Upper lobe of left lung (tissue), 6 donors: ENCODE data around the gene SPRED3. TPM values are rescaled to one million over a fixed set of nuclear protein-coding genes. Genes with fewer than 3 reads are reported as not detected.
A peak's percentile ranks its signal among the peaks of the same experiment; 100 is the strongest.
"Not testable (repeated sequence)": the region's sequence is repeated elsewhere in the genome, so short reads cannot be mapped to it uniquely, and the experiment has no call there.

Experiments
- ATAC-seq, 2 donors: fragments of 200-7000 bp; cut with Tn5 transposase; one replicate each; pipeline ENCODE4 v1.9.1; 2022; ENCODE audit warnings: mild to moderate bottlenecking in 2 of 2, moderate library complexity in 2 of 2; ENCODE audit not compliant: low FRiP score in 2 of 2
- DNase-seq, 2 donors: peaks; one replicate each; pipeline ENCODE4 v3.0.0-alpha.2; 2019 to 2020
- H3K27ac ChIP-seq, 4 donors: fragments of 200-600 bp; sonication (generic); one replicate each; pipeline ENCODE4 v1.5.1; 2016 to 2019
- H3K27me3 ChIP-seq, 4 donors: fragments of 200-600 bp; sonication (generic); one replicate each; pipeline ENCODE4 v1.5.1; 2017 to 2019
- H3K36me3 ChIP-seq, 4 donors: fragments of 200-600 bp; sonication (generic); one replicate each; pipeline ENCODE4 v1.5.1; 2016 to 2019
- H3K4me1 ChIP-seq, 4 donors: fragments of 200-600 bp; sonication (generic); one replicate each; pipeline ENCODE4 v1.5.1; 2018 to 2019
- H3K4me3 ChIP-seq, 4 donors: fragments of 200-600 bp; sonication (generic); one replicate each; pipeline ENCODE4 v1.5.1; 2017 to 2019; ENCODE audit warnings: mild to moderate bottlenecking in 2 of 4, moderate library complexity in 1 of 4
- H3K9me3 ChIP-seq, 4 donors: fragments of 200-600 bp; sonication (generic); one replicate each; pipeline ENCODE4 v1.5.1; 2018 to 2019
- CTCF ChIP-seq, 6 experiments: fragments of 450-650 bp in 4 of 6; fragments of 200-600 bp in 2 of 6; sonication (generic) in 2 of 6; IDR thresholded peaks; one replicate each; pipeline ENCODE4 v1.5.1; 2016 to 2019; ENCODE audit warnings: antibody characterized with exemption in 6 of 6
- EP300 ChIP-seq, 4 donors: sonication (generic); formaldehyde crosslinking; IDR thresholded peaks; one replicate each; pipeline ENCODE4 v1.5.1; 2017; ENCODE audit warnings: antibody characterized with exemption in 4 of 4, control low read depth in 2 of 4
- POLR2A ChIP-seq, 4 donors: fragments of 450-650 bp; IDR thresholded peaks; one replicate each; pipeline ENCODE4 v1.5.1; 2016 to 2017; ENCODE audit warnings: antibody characterized with exemption in 4 of 4, mild to moderate bottlenecking in 2 of 4
- POLR2AphosphoS5 ChIP-seq, 2 donors: sonication (generic); formaldehyde crosslinking; IDR thresholded peaks; one replicate each; pipeline ENCODE4 v1.5.1; 2017; ENCODE audit warnings: antibody characterized with exemption in 2 of 2
- WGBS, 2 donors: methylation state at CpG; one replicate each; pipeline ENCODE4 v1.1.5; 2017 to 2018; 5-methylcytosine and 5-hydroxymethylcytosine counted together
- total RNA-seq, 6 donors: library from RNA; depleted of rRNA in 4 of 6; stranded (reverse); fragments of >200 nt in 4 of 6; gene quantifications; one replicate each; pipeline versions ENCODE4 v1.1.0 to v1.2.1, GENCODE V29; 2016 to 2021
- donor health status: DM: no; HTN: no; CAD: no; lungs with moderate emphysema.
- donor health status: DM: no; HTN: yes; CAD: no; lungs with severe emphysema.

The SPRED3 gene
- 1 to 10 TPM in 3 of 6 donors, under 1 TPM in 3; 0.11 to 2.1 (median 0.85) TPM for total RNA-seq

- 0 to 4% methylated on average over 9 to 32 of the region's 46 CpGs for WGBS, 2 donors
- H3K27ac ChIP-seq, result peak within 1 kb of the TSS; percentile 51 to 82 (median 68)
- TF ChIP-seq POLR2A (IDR thresholded peaks at IDR 0.05), result no peak
- TF ChIP-seq POLR2AphosphoS5 (IDR thresholded peaks at IDR 0.05), result no peak
- TF ChIP-seq CTCF (IDR thresholded peaks at IDR 0.05), result no peak
- TF ChIP-seq EP300 (IDR thresholded peaks at IDR 0.05), result no peak
These were observed at the start of gene SPRED3 for GRCh38 chr19:38388349-38389100. TSS of gene SPRED3 (plus strand) at chr19:38388697. CDS start at chr19:38390303, 1,606 bp downstream.

GRCh38 chr19:38339011-38339410 is 49.5 kb upstream of the SPRED3 start:
- H3K36me3 ChIP-seq, H3K27me3 ChIP-seq, ATAC-seq, H3K27ac ChIP-seq, H3K9me3 ChIP-seq, DNase-seq, H3K4me3 ChIP-seq: not testable (repeated sequence)
- peaks cover 7 to 18% (median 12%) of the 10 kb centered on the region in 4 donors for H3K4me1 ChIP-seq
- 72 to 92% methylated on average over 3 to 4 of the region's 4 CpGs for WGBS, 2 donors

More at GRCh38 chr19:38388349-38389100, at the start of gene SPRED3:
- DNase-seq (peak; percentile 40 to 88), ATAC-seq (no peak)
- H3K36me3 ChIP-seq, result peaks cover 2 to 20% (median 12%) of the 10 kb centered on the region in 4 donors
- no peaks in the 10 kb centered on the region for H3K9me3 ChIP-seq
- peaks cover 33 to 44% (median 38%) of the 10 kb centered on the region in 4 donors for H3K4me1 ChIP-seq
- H3K27me3 ChIP-seq, result peaks cover 0 to 18% (median 3%) of the 10 kb centered on the region in 4 donors
- peak within 1 kb of the TSS; percentile 53 to 65 (median 58) for H3K4me3 ChIP-seq

- Histone ChIP-seq H3K4me1 (peaks cover 7 to 13% (median 11%) of the 10 kb centered on the region in 4 donors), H3K27ac (no peak overlapping the region), H3K27me3 (no peaks in the 10 kb centered on the region), H3K4me3 (no peak overlapping the region), H3K36me3 (no peaks in the 10 kb centered on the region), H3K9me3 (no peaks in the 10 kb centered on the region)
- DNase-seq, result no peak
- TF ChIP-seq CTCF (IDR thresholded peaks at IDR 0.05) (no peak), POLR2A (IDR thresholded peaks at IDR 0.05) (no peak), POLR2AphosphoS5 (IDR thresholded peaks at IDR 0.05) (no peak), EP300 (IDR thresholded peaks at IDR 0.05) (no peak)
- no peak for ATAC-seq
- WGBS, 2 donors, result 86 to 97% methylated on average over 2 of the region's 2 CpGs
These were observed 47.6 kb upstream of the SPRED3 start for GRCh38 chr19:38340927-38341326.

GRCh38 chr19:38346837-38347236 is 41.7 kb upstream of the SPRED3 start:
- ATAC-seq (no peak), DNase-seq (no peak)
- H3K27ac ChIP-seq, result no peak overlapping the region
- no peaks in the 10 kb centered on the region for H3K9me3 ChIP-seq
- H3K4me3 ChIP-seq, result no peak overlapping the region
- no peaks in the 10 kb centered on the region for H3K27me3 ChIP-seq
- WGBS, 2 donors, result 82% methylated on average over 4 of the region's 4 CpGs
- H3K36me3 ChIP-seq, result no peaks in the 10 kb centered on the region
- H3K4me1 ChIP-seq, result no peaks in the 10 kb centered on the region
- no peak for TF ChIP-seq POLR2A (IDR thresholded peaks at IDR 0.05)
- TF ChIP-seq CTCF (IDR thresholded peaks at IDR 0.05), result no peak

GRCh38 chr19:38350883-38351282 is 37.6 kb upstream of the SPRED3 start:
- H3K27ac ChIP-seq, result no peak overlapping the region
- H3K4me1 ChIP-seq, result no peaks in the 10 kb centered on the region
- no peak overlapping the region for H3K4me3 ChIP-seq
- H3K36me3 ChIP-seq, result no peaks in the 10 kb centered on the region
- 74 to 78% methylated on average over 3 of the region's 3 CpGs for WGBS, 2 donors
- ATAC-seq (no peak), DNase-seq (no peak)
- TF ChIP-seq CTCF (IDR thresholded peaks at IDR 0.05) (no peak), EP300 (IDR thresholded peaks at IDR 0.05) (no peak), POLR2AphosphoS5 (IDR thresholded peaks at IDR 0.05) (no peak)
- H3K9me3 ChIP-seq, result no peaks in the 10 kb centered on the region
- H3K27me3 ChIP-seq, result peaks cover 0 to 5% (median 0%) of the 10 kb centered on the region in 4 donors
